Retinal pigment epithelial cell (primary cell): ENCODE results near the gene SAP30L.

Experiments
- DNase-seq: peaks from one replicate; pipeline ENCODE4 v3.0.0-alpha.2; 2010; ENCODE audit warnings: low read depth
- H3K4me3 ChIP-seq: 2 replicates; pipeline ENCODE4 v1.5.1; 2011; ENCODE audit warnings: mild to moderate bottlenecking, low read length, control low read depth, moderate library complexity
- TF ChIP-seq, protein P1 (sequence below): conservative IDR thresholded peaks from 2 replicates; pipeline ENCODE4 v1.5.1; 2011; ENCODE audit warnings: low read depth, low read length, control low read depth, inconsistent platforms

The SAP30L gene, protein sequence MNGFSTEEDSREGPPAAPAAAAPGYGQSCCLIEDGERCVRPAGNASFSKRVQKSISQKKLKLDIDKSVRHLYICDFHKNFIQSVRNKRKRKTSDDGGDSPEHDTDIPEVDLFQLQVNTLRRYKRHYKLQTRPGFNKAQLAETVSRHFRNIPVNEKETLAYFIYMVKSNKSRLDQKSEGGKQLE

DNA sequence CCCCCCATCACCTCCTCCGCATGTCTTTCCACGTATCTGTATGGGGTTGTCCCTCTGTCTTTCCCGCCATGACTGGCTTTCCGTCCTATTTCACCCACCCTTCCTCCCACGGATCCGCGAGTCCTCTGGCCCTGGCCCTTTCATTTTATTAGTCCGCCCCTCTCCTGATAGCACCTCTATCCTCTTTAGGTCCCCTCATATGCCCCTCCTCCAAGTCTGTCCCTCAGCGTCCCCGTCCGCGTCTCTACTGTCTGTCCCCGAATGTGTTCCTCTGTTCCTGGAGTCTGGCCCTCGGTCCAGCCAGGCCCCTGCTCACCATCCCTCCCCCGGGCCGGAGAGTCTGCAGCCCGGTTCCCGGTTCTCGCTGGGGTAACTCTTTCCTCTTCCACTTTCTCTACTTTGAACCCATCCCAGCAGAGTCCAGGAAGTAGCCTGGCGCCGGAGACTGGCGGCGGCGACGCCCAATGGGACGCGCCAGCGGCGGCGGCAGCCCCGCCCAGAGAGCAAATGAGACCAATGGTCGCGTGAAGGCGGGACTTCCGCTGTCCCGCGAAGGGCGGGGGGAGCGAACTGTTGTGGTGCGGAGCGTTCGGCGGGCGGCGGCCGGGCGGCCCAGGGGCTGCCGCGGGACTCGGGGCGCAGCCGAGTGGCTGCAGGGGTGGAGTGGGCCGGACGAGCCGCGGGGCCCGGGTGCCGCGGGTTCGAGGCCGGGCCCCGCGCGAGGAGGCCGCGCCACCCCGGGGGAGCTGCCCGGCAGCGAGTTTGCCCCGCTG is at the start of gene SAP30L:
TSS of gene SAP30L (plus strand) at position 576 of the 773 bp plus-strand sequence. CDS start 608 bp downstream, outside the sequence.
- peak within 1 kb of the TSS; percentile 95 for H3K4me3 ChIP-seq
- peak; percentile 70 for DNase-seq
- TF ChIP-seq, protein P1, sequence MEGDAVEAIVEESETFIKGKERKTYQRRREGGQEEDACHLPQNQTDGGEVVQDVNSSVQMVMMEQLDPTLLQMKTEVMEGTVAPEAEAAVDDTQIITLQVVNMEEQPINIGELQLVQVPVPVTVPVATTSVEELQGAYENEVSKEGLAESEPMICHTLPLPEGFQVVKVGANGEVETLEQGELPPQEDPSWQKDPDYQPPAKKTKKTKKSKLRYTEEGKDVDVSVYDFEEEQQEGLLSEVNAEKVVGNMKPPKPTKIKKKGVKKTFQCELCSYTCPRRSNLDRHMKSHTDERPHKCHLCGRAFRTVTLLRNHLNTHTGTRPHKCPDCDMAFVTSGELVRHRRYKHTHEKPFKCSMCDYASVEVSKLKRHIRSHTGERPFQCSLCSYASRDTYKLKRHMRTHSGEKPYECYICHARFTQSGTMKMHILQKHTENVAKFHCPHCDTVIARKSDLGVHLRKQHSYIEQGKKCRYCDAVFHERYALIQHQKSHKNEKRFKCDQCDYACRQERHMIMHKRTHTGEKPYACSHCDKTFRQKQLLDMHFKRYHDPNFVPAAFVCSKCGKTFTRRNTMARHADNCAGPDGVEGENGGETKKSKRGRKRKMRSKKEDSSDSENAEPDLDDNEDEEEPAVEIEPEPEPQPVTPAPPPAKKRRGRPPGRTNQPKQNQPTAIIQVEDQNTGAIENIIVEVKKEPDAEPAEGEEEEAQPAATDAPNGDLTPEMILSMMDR: no peak

DNA sequence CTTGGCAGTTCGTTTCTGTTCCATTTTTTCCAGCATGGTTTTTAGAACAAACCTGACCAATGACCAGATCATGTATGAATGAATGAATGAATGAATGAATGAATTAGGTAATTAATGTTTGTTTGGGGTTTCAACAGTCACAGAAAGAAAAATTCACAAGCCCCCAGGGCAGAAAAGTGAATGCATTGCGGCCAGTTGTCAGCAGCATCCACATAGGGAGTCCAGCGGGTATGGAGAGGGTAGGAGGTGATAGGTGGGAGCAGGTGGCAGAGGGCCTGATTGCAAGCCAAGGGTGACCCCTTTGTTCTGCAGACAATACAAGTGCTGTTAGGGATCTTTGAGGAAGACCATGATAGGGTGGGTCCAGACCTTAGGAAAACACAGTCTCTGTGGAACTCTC is 49.7 kb upstream of the SAP30L start:
- no peak for DNase-seq
- TF ChIP-seq, protein P1: no peak
- H3K4me3 ChIP-seq: no peak overlapping the region

DNA sequence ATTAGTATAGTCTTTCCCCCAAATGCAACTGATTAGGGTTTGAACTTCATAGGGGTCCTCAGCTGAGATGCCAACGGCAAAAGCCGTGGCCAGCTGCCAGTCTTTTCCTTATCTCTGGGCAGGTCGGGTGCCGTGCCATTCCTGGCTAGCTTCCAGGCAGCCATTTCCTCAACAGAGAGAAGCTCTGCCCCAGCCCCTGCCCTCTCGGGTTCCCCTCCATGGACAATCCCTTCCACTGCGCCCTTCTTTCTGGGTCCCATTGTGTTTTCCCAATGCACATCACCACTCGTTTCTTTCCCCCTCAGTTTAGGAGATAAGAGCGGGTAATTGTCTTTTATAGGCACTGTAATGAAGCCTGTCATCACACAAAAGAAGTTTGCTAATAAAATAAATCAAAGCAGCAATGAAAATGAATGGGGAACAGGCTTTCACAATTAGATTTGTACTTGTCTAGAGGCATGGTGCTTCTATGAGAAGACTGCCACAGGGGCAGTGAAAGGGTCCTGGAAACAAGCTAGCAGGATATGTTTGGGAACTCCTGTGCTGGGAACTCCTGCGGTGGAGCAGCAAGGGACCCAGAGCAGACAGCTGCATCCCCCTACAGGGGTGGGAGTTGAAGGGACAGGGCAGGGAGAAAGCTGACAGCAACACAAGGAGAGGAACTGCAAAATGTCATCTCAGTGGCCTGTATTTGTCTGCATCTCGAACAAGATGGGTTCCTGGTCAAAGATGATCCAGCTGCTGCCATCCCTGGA is 48.0 kb upstream of the SAP30L start:
- TF ChIP-seq, protein P1: peak; percentile 21
- no peak for DNase-seq

DNA sequence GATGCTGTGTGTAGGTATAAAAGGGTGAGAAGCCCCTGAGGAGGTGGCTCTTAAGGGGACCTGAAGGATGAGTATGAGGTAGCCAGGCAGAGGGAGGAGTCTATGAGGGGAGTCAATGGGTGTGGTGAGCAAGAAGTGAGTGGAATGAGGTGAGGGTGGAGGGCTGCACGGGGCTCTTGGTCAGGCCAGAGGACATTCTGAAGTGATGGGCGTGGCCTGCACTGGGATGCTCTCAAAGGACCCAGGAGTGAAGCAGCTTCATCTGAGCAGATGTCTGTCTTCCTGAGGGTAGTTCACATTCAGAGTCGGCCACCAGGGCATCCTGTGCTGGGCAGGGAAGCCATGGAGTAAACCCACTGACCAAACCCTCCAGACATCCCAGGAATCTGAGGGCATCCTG is 45.1 kb upstream of the SAP30L start:
- TF ChIP-seq, protein P1: no peak
- H3K4me3 ChIP-seq: no peak overlapping the region
- DNase-seq: no peak

More for the DNA sequence above, 48.0 kb upstream of the SAP30L start:
- H3K4me3 ChIP-seq: no peak overlapping the region

DNA sequence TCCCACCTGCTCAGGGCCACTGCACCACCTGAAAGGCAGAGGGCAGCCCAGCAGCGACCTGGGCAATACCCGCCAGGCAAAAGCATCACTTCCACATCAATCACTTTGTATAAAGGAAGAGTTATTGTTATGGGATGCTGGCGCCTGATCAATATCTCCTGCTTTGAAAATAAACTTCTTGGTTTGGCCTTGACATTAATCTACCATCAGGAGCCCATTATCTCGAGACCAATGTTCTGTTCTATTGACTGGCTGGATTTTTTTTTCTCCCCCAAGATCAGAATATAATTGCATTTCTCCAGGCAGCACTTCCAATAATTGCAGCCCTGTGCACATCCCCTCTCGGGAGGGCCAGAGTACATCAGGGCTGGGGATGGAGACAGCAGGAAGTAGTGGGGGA is 44.4 kb upstream of the SAP30L start:
- no peak for DNase-seq
- TF ChIP-seq, protein P1: no peak
- H3K4me3 ChIP-seq: no peak overlapping the region

DNA sequence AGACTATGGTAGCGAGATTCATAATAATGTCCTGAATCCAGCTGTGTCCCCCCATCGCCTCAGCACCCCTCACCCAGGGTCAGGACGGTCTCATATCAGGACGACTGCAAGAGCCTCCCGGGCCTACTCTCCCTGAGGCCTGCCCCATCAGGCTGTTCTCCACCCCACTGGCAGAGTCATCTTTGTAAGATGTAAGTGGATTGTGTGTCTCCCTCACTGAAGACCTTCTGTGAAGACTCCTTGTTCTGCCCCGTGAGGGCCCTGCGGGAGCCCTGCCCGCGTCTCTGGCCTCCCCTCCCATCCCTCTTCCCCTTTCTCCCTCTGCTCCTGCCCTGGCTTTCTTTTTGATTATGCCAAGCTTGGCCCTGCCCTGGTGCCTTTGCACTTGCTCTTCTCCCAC is 43.9 kb upstream of the SAP30L start:
- no peak for DNase-seq
- TF ChIP-seq, protein P1: no peak
- no peak overlapping the region for H3K4me3 ChIP-seq

DNA sequence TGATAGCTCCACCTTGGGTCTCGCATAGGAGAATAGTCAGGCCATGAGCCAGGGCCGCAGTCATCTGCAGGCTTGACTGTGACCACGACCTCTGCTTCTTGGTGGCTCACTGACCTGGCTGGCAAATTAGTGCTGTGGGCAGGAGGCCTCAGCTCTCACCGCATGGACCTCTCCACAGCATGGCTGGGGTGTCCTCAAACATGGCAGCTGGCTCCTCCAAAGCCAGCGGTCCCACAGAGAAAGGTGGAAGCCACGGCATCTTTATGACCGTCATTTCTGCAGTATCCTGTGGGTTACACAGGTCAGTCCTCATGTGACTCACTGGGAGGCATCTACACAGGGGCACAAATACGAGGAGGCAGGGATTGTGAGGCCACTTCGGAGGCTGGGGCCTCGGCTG is 43.2 kb upstream of the SAP30L start:
- H3K4me3 ChIP-seq: no peak overlapping the region
- DNase-seq: no peak
- TF ChIP-seq, protein P1: no peak
